B cell (primary cell): Measurements from ENCODE around the gene FBXL20. TPM values are rescaled to one million over a fixed set of nuclear protein-coding genes. Genes with fewer than 3 reads are reported as not detected.

Experiments
- ATAC-seq: fragments of 200-7000 bp; cut with Tn5 transposase; one replicate; pipeline ENCODE4 v1.10.0; 2021; ENCODE audit warnings: low read depth, mild to moderate bottlenecking, moderate number of reproducible peaks, moderate library complexity
- CTCF ChIA-PET: fragments of 350-600 bp; sonication (Branson Sonifier 250); formaldehyde crosslinking; loops from one replicate; lab custom pipeline; 2021; ENCODE audit warnings: antibody characterized with exemption, inconsistent platforms; lab: Charles Lee
- POLR2A ChIA-PET: fragments of 350-600 bp; sonication (Branson Sonifier 250); formaldehyde crosslinking; loops from one replicate; lab custom pipeline; 2021; ENCODE audit warnings: antibody characterized with exemption; lab: Charles Lee
- DNase-seq: peaks from one replicate; pipeline ENCODE4 v3.0.0; 2013
- H2AFZ ChIP-seq: 2 replicates; pipeline ENCODE4 v1.6.1; 2012; ENCODE audit warnings: mild to moderate bottlenecking, low read depth, low read length; ENCODE audit not compliant: insufficient read depth, poor library complexity, severe bottlenecking
- H3K27ac ChIP-seq, 2 donors: 1 replicate in 1 of 2; 2 replicates in 1 of 2; pipeline ENCODE4 v1.5.1; 2012 to 2013; ENCODE audit warnings: low read length in 2 of 2, mild to moderate bottlenecking in 2 of 2, moderate library complexity in 1 of 2
- H3K27me3 ChIP-seq, 4 experiments: fragments of 200-600 bp in 1 of 4; sonication (generic) in 1 of 4; replicated peaks in 1 of 4; 1 replicate in 2 of 4; 2 replicates in 2 of 4; pipeline versions ENCODE4 v1.6.1 to v1.7.0; 2013 to 2016; ENCODE audit warnings: low read length in 3 of 4, mild to moderate bottlenecking in 2 of 4, mixed read lengths in 1 of 4, moderate library complexity in 1 of 4; ENCODE audit not compliant: insufficient read depth in 4 of 4, control insufficient read depth in 3 of 4; ENCODE audit errors: control extremely low read depth in 1 of 4
- H3K36me3 ChIP-seq, 2 experiments: replicated peaks in 1 of 2; 1 replicate in 1 of 2; 2 replicates in 1 of 2; pipeline versions ENCODE4 v1.6.1 to v1.7.1; 2013; ENCODE audit warnings: low read length in 1 of 2; ENCODE audit not compliant: insufficient read depth in 2 of 2, control insufficient read depth in 1 of 2; ENCODE audit errors: control extremely low read depth in 1 of 2, extremely low read depth in 1 of 2
- H3K4me1 ChIP-seq, 2 donors: fragments of 200-600 bp in 1 of 2; sonication (generic) in 1 of 2; 1 replicate in 1 of 2; 2 replicates in 1 of 2; pipeline versions ENCODE4 v1.5.1 to v1.6.1; 2013 to 2017; ENCODE audit warnings: low read length in 2 of 2; ENCODE audit not compliant: control insufficient read depth in 2 of 2, insufficient read depth in 2 of 2
- H3K4me2 ChIP-seq: replicated peaks from 2 replicates; pipeline ENCODE3; 2012; ENCODE audit warnings: mild to moderate bottlenecking, low read depth, low read length; ENCODE audit not compliant: poor library complexity, severe bottlenecking
- H3K4me3 ChIP-seq, 5 experiments: fragments of 200-600 bp in 1 of 5; sonication (generic) in 1 of 5; 1 replicate in 3 of 5; 2 replicates in 2 of 5; pipeline versions ENCODE4 v1.5.1 to v1.7.0; 2011 to 2016; ENCODE audit warnings: low read length in 4 of 5, mild to moderate bottlenecking in 4 of 5, low read depth in 2 of 5, control low read depth in 1 of 5, moderate library complexity in 1 of 5; ENCODE audit not compliant: insufficient read depth in 1 of 5; ENCODE audit errors: control extremely low read depth in 1 of 5, extremely low read depth in 1 of 5
- H3K79me2 ChIP-seq: fragments of 200-600 bp; sonication (generic); one replicate; pipeline ENCODE4 v1.6.0; 2016; ENCODE audit warnings: low read length; ENCODE audit not compliant: control insufficient read depth, insufficient read depth
- H3K9ac ChIP-seq: fragments of 200-600 bp; sonication (generic); 2 replicates; pipeline ENCODE4 v1.6.1; 2017; ENCODE audit warnings: mild to moderate bottlenecking, low read length, moderate library complexity
- H3K9me3 ChIP-seq, 3 donors: one replicate each; pipeline versions ENCODE4 v1.6.1 to v1.7.1; 2013; ENCODE audit warnings: low read length in 2 of 3; ENCODE audit not compliant: control insufficient read depth in 2 of 3, insufficient read depth in 1 of 3; ENCODE audit errors: control extremely low read depth in 1 of 3
- H4K20me1 ChIP-seq: 2 replicates; pipeline ENCODE4 v1.6.0; 2012; ENCODE audit warnings: mild to moderate bottlenecking, low read length; ENCODE audit not compliant: insufficient read depth, control insufficient read depth, poor library complexity, severe bottlenecking
- H3K27ac Mint-ChIP-seq: one replicate; pipeline ENCODE4 v1.8.0; 2021; ENCODE audit warnings: mixed read lengths
- H3K27me3 Mint-ChIP-seq: one replicate; pipeline ENCODE4 v1.8.0; 2021; ENCODE audit warnings: mixed read lengths
- H3K4me1 Mint-ChIP-seq: one replicate; pipeline ENCODE4 v1.8.0; 2021; ENCODE audit warnings: mixed read lengths
- H3K4me3 Mint-ChIP-seq: one replicate; pipeline ENCODE4 v1.8.0; 2021; ENCODE audit warnings: mixed read lengths
- H3K9me3 Mint-ChIP-seq: one replicate; pipeline ENCODE4 v1.8.0; 2022; ENCODE audit warnings: mixed read lengths; ENCODE audit not compliant: insufficient read depth
- CTCF ChIP-seq: fragments of 200-600 bp; IDR thresholded peaks from one replicate; pipeline ENCODE4 v1.8.0; 2022; ENCODE audit warnings: antibody characterized with exemption, mild to moderate bottlenecking
- EZH2 ChIP-seq: IDR thresholded peaks from 2 replicates; pipeline ENCODE4 v1.6.1; 2012; ENCODE audit warnings: borderline replicate concordance, low read depth, mild to moderate bottlenecking, moderate library complexity, low read length; ENCODE audit not compliant: insufficient read depth, poor library complexity, severe bottlenecking
- WGBS: methylation state at CpG from one replicate; pipeline ENCODE4 v1.1.5; 2013; ENCODE audit warnings: missing lambda C conversion rate; ENCODE audit not compliant: insufficient coverage; 5-methylcytosine and 5-hydroxymethylcytosine counted together
- intact Hi-C: fragments of 100-400 bp; cut with micrococcal nuclease; formaldehyde crosslinking; loops from one replicate; pipeline ENCODE4 v1.10.0; 2022
- polyA plus RNA-seq: library from polyadenylated mRNA; depleted of rRNA; stranded (reverse); fragments of >200 nt; gene quantifications from 2 replicates; pipeline ENCODE4 v1.2.3, GENCODE V29; 2012
- total RNA-seq, 2 donors: library from RNA; stranded (reverse); fragments of 120-200 nt in 1 of 2; gene quantifications; 1 replicate in 1 of 2; 2 replicates in 1 of 2; pipeline versions ENCODE4 v1.2.3 to v1.2.4, GENCODE V29; 2013 to 2022

Gene FBXL20
- total and polyA plus RNA-seq, 2 donors (not counting 1 experiment from before 2014, with no cell fraction given) = 6.1 to 36.2 TPM

- WGBS = 17% methylated on average over 20 of the region's 22 CpGs
- H3K4me3 ChIP-seq = no peak overlapping the region
- ChIA-PET POLR2A (interaction anchor here (0.6 to 1.4 kb wide), 3 partner anchors 23 to 1667 kb away, joined by 4 to 5 read pairs (median 5); partner anchors contain the start of gene RPL19), CTCF (interaction anchor here (1.0 to 21.4 kb wide), 11 partner anchors 10 to 269 kb away, joined by 3 to 707 read pairs (median 13); partner anchors contain the start of genes ARL5C and RPL19)
- no peaks in the 10 kb centered on the region for H3K36me3 ChIP-seq
- peaks cover 44% of the 10 kb centered on the region for H3K27me3 Mint-ChIP-seq
- H3K9ac ChIP-seq = no peak overlapping the region
- peak; percentile 76 for DNase-seq
- H2AFZ ChIP-seq = no peak overlapping the region
- peaks cover 0 to 48% (median 32%) of the 10 kb centered on the region in 4 experiments for H3K27me3 ChIP-seq
- intact Hi-C loops = loop anchor here (1.0 kb wide), 3 partner anchors 25 to 249 kb away; no protein-coding TSS in a partner anchor
- no peaks in the 10 kb centered on the region for H4K20me1 ChIP-seq
- no peaks in the 10 kb centered on the region for H3K79me2 ChIP-seq
- no peaks in the 10 kb centered on the region for H3K9me3 Mint-ChIP-seq
- no peak for TF ChIP-seq EZH2
- peak; percentile 86 for TF ChIP-seq CTCF
- H3K9me3 ChIP-seq = peaks cover 0 to 7% (median 0%) of the 10 kb centered on the region in 3 donors
- peak overlapping the region; percentile 60 for H3K4me2 ChIP-seq
- H3K4me1 ChIP-seq = peaks cover 12 to 13% of the 10 kb centered on the region in 2 donors
- peak overlapping the region; percentile 32 for H3K27ac Mint-ChIP-seq
- peak overlapping the region; percentile 70 for H3K4me3 Mint-ChIP-seq
- H3K4me1 Mint-ChIP-seq = peaks cover 14% of the 10 kb centered on the region
- H3K27ac ChIP-seq = no peak overlapping the region
- ATAC-seq = peak; percentile 89
These were observed 169.6 kb downstream of the FBXL20 start for GRCh38 chr17:39231591-39232551.
